ENCODE results near the gene SMARCB1.

The SMARCB1 gene

DNA sequence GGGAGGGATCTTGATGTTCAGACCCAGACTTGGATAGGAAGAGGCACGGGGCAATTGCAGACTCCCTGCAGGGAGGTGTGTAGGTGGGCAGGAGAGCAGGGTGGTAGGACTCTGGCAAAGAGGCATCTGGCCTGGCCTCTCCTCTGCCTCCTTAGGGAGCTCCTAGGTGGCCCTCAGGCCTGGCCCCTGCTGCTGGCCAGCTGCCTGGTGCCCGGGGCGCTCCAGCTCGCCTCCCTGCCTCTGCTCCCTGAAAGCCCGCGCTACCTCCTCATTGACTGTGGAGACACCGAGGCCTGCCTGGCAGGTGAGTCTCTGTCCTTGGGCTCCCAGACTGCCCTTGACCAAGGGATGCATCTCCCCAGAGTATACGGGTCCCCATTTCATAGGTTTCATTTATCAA lies 90.8 kb downstream of the SMARCB1 start:
- TF ChIP-seq, protein P1, sequence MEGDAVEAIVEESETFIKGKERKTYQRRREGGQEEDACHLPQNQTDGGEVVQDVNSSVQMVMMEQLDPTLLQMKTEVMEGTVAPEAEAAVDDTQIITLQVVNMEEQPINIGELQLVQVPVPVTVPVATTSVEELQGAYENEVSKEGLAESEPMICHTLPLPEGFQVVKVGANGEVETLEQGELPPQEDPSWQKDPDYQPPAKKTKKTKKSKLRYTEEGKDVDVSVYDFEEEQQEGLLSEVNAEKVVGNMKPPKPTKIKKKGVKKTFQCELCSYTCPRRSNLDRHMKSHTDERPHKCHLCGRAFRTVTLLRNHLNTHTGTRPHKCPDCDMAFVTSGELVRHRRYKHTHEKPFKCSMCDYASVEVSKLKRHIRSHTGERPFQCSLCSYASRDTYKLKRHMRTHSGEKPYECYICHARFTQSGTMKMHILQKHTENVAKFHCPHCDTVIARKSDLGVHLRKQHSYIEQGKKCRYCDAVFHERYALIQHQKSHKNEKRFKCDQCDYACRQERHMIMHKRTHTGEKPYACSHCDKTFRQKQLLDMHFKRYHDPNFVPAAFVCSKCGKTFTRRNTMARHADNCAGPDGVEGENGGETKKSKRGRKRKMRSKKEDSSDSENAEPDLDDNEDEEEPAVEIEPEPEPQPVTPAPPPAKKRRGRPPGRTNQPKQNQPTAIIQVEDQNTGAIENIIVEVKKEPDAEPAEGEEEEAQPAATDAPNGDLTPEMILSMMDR (IDR thresholded peaks at IDR 0.05; ENCODE audit: extremely low read depth, insufficient read depth, missing control alignments): no peak
- DNase-seq (ENCODE audit: low spot score): no peak
- in situ Hi-C loops (cut with MboI; ENCODE audit: low pct_unique_long_range_greater_than_20kb, low sequenced_read_pairs, unreplicated experiment): no loop called here

DNA sequence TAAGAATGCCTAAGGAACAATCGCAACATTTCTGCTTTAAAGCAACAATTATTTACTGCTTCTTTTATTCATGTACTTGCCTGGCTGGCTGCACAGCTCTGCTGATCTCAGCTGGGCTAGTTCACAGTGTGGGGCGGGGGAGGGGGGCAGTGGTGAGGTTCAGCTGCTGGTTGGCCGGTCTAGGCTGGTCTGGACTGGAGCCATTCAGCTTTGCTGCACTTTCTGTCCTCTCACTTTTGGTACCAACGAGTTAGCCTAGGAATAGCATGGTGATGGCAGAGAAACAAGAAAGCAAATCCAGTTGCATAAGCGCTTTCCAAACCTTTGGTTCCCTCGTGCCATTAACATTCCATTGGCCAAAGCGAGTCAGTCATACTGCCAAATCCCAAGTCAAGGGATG lies 91.5 kb downstream of the SMARCB1 start:
- DNase-seq (ENCODE audit: low spot score): no peak
- in situ Hi-C loops (cut with MboI; ENCODE audit: low pct_unique_long_range_greater_than_20kb, low sequenced_read_pairs, unreplicated experiment): no loop called here
- TF ChIP-seq, protein P1 (IDR thresholded peaks at IDR 0.05; ENCODE audit: extremely low read depth, insufficient read depth, missing control alignments): no peak

DNA sequence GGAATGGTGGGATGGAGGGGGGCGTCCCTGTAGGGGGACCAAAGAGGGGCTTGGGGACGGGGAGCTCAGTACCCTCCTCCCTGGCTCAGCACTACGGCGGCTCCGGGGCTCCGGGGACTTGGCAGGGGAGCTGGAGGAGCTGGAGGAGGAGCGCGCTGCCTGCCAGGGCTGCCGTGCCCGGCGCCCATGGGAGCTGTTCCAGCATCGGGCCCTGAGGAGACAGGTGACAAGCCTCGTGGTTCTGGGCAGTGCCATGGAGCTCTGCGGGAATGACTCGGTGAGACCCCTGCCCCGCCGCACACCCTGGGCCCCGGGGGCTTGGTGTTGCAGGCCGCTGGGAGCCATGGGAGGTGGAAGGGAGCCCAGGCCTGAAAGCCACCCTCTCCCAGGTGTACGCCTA lies 95.6 kb downstream of the SMARCB1 start:
- in situ Hi-C loops (cut with MboI; ENCODE audit: low pct_unique_long_range_greater_than_20kb, low sequenced_read_pairs, unreplicated experiment): no loop called here
- DNase-seq (ENCODE audit: low spot score): no peak
- TF ChIP-seq, protein P1 (IDR thresholded peaks at IDR 0.05; ENCODE audit: extremely low read depth, insufficient read depth, missing control alignments): no peak

DNA sequence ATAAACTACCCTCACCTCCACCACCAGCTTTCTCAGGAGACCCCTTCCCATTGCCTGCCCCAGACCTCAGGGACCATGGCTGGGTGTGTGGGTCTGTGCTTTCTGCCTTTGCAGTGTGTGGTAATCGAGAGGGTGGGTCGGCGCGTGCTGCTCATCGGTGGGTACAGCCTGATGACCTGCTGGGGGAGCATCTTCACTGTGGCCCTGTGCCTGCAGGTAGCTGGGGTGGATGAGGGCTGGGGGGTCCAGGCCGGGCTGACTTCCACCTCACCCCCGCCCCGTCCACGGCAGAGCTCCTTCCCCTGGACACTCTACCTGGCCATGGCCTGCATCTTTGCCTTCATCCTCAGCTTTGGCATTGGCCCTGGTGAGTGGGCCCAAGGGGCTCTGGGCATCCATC lies 96.9 kb downstream of the SMARCB1 start:
- TF ChIP-seq, protein P1 (IDR thresholded peaks at IDR 0.05; ENCODE audit: extremely low read depth, insufficient read depth, missing control alignments): no peak
- DNase-seq (ENCODE audit: low spot score): no peak
- in situ Hi-C loops (cut with MboI; ENCODE audit: low pct_unique_long_range_greater_than_20kb, low sequenced_read_pairs, unreplicated experiment): no loop called here

DNA sequence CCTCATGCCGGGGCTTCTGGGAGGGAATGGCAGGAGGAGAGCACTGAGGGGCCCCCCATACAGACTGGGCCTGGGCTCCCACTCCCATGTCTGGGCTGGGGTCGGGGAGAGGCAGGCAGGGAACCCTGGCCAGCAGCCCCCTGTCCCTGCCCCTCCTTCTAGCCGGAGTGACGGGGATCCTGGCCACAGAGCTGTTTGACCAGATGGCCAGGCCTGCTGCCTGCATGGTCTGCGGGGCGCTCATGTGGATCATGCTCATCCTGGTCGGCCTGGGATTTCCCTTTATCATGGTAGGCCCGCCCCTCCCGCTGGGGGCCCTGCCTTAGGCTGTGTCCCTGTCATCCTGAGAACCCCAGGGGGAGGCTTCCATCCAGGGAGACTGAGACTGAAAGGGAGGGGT lies 97.4 kb downstream of the SMARCB1 start:
- DNase-seq (ENCODE audit: low spot score): no peak
- TF ChIP-seq, protein P1 (IDR thresholded peaks at IDR 0.05; ENCODE audit: extremely low read depth, insufficient read depth, missing control alignments): no peak
- in situ Hi-C loops (cut with MboI; ENCODE audit: low pct_unique_long_range_greater_than_20kb, low sequenced_read_pairs, unreplicated experiment): no loop called here

All from GM13977 (cell line).